ENCODE data around the gene TBC1D25.
A peak's percentile ranks its signal among the peaks of the same experiment; 100 is the strongest.

Gene TBC1D25

DNA sequence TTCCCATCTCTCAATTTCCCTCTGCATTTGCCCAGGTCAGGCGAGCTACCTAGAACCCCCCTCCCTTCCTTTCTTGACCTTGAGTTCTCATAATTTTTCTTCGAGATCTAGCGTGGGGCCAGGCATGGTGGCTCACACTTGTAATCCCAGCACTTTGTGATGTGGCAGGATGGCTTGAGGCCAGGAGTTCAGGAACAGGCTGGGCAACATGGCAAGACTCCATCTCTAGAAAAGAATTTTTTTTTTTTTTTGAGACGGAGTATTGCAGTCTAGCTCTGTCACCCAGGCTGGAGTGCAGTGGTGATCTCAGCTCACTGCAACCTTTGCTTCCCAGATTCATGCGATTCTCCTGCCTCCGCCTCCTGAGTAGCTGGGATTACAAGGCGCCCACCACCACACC, 35.3 kb upstream of the TBC1D25 start:
- Histone ChIP-seq H3K27ac (ENCODE audit: low read depth in 2 of 2, low read length in 2 of 2) (no peak overlapping the region), H3K9ac (ENCODE audit: low read depth in 1 of 2, low read length in 2 of 2) (no peak overlapping the region), H3K27me3 (ENCODE audit: control insufficient read depth in 2 of 2, insufficient read depth in 2 of 2, low read length in 2 of 2) (peaks cover 0 to 2% of the 10 kb centered on the region in 2 donors), H3K36me3 (ENCODE audit: control insufficient read depth in 2 of 2, insufficient read depth in 2 of 2, low read length in 2 of 2) (no peaks in the 10 kb centered on the region), H3K4me3 (ENCODE audit: low read length in 2 of 2) (no peak overlapping the region), H3K4me1 (ENCODE audit: control insufficient read depth in 2 of 2, insufficient read depth in 2 of 2, low read length in 2 of 2) (no peaks in the 10 kb centered on the region), H3K9me3 (ENCODE audit: control insufficient read depth in 2 of 2, low read length in 2 of 2) (no peaks in the 10 kb centered on the region)

DNA sequence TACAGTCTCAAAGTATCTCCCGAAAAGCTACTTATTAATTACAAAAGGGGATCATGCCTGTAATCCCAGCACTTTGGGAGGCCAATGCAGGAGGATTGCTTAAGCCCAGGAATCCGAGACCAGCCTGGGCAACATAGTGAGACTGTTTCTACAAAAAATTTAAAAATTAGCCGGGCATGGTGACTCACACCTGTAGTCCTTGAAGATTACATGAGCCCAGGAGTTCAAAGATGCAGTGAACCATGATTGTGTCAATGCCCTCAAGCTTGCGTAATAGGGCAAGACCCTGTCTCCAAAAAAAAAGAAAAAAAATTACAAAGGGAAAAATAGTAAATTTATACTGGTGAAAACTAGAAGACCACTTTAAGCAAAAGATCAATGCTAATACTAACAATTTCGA, 34.0 kb upstream of the TBC1D25 start:
- no peak overlapping the region for H3K9ac ChIP-seq (ENCODE audit: low read depth in 1 of 2, low read length in 2 of 2)
- no peak overlapping the region for H3K4me3 ChIP-seq (ENCODE audit: low read length in 2 of 2)
- no peaks in the 10 kb centered on the region for H3K36me3 ChIP-seq (ENCODE audit: control insufficient read depth in 2 of 2, insufficient read depth in 2 of 2, low read length in 2 of 2)
- peaks cover 0 to 4% of the 10 kb centered on the region in 2 donors for H3K4me1 ChIP-seq (ENCODE audit: control insufficient read depth in 2 of 2, insufficient read depth in 2 of 2, low read length in 2 of 2)
- peaks cover 0 to 2% of the 10 kb centered on the region in 2 donors for H3K27me3 ChIP-seq (ENCODE audit: control insufficient read depth in 2 of 2, insufficient read depth in 2 of 2, low read length in 2 of 2)
- H3K27ac ChIP-seq (ENCODE audit: low read depth in 2 of 2, low read length in 2 of 2): no peak overlapping the region
- H3K9me3 ChIP-seq (ENCODE audit: control insufficient read depth in 2 of 2, low read length in 2 of 2): no peaks in the 10 kb centered on the region

DNA sequence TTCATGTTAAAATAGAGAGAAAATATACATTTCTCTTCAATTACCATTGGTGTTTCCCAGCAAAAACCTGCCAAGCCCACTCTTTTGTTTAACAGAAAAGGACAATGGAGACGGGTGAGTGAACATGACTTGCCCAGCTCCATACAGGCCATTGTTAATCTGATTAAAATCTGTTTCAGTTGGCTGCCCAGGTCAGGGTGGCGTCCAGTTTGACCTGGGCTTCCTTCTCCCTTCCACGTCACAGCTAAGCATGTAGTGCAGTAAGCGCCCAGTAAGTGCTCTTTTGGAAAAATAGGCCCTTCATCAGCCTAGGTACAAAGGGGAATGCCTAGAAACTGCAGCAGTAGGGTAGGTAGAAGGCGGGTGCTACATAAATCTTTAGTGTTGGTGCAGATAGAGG, 32.3 kb upstream of the TBC1D25 start:
- Histone ChIP-seq H3K4me1 (ENCODE audit: control insufficient read depth in 2 of 2, insufficient read depth in 2 of 2, low read length in 2 of 2) (peaks cover 0 to 4% of the 10 kb centered on the region in 2 donors), H3K27ac (ENCODE audit: low read depth in 2 of 2, low read length in 2 of 2) (no peak overlapping the region), H3K36me3 (ENCODE audit: control insufficient read depth in 2 of 2, insufficient read depth in 2 of 2, low read length in 2 of 2) (no peaks in the 10 kb centered on the region)

DNA sequence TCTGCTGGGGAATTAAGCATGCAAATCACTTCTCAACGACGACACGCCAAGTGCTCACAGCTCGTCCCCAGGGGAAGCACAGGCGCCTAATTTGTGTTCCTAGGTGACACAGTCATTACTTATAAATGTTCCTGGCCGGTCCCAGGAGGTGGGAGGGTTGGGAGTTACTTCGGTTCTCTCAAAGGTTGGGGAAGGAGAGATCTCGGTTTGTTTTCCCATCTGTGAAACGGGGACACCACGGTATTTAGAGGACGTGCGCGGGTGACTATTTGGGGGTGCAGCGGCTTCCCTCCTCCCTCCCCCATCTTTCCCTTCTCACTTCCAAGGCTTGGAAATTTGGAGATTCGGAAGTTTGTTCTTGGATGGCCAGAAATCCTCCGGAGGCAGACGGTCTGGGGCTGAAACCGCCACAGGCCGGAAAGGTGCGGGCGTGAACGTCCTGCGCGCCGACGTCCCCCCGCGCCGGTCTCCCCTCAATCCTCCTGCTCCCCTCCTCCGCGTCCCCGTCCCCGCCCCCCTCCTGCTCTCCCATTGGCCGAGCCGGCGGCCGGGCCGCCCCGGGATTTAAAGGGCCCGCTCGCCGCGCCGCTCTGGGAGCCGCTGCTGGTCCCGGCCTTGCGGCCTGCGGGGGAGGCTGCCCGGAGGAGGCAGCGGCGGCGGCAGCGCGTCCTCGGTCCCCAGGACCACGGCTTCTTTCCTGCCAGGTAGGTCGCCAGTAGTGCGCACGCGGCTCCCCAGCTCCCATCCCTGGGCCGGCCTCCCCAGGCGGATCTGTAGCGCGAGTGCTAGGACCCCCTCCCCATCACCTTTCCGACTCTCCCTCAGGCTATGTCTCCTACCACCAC, 30.9 kb upstream of the TBC1D25 start, which contains the start of gene PORCN:
TSS of gene PORCN (plus strand) at position 593 of the 845 bp plus-strand sequence. CDS start 829 bp downstream, outside the sequence.
- H3K9ac ChIP-seq (ENCODE audit: low read depth in 1 of 2, low read length in 2 of 2): peak within 1 kb of the TSS; percentile 70 to 76
- H3K4me3 ChIP-seq (ENCODE audit: low read length in 2 of 2): peak within 1 kb of the TSS; percentile 73 to 84
- H3K9me3 ChIP-seq (ENCODE audit: control insufficient read depth in 2 of 2, low read length in 2 of 2): no peaks in the 10 kb centered on the region
- no peaks in the 10 kb centered on the region for H3K36me3 ChIP-seq (ENCODE audit: control insufficient read depth in 2 of 2, insufficient read depth in 2 of 2, low read length in 2 of 2)
- H3K4me1 ChIP-seq (ENCODE audit: control insufficient read depth in 2 of 2, insufficient read depth in 2 of 2, low read length in 2 of 2): peaks cover 0 to 4% of the 10 kb centered on the region in 2 donors
- peak within 1 kb of the TSS; percentile 65 to 72 for H3K27ac ChIP-seq (ENCODE audit: low read depth in 2 of 2, low read length in 2 of 2)
- peaks cover 0 to 3% of the 10 kb centered on the region in 2 donors for H3K27me3 ChIP-seq (ENCODE audit: control insufficient read depth in 2 of 2, insufficient read depth in 2 of 2, low read length in 2 of 2)

More for the DNA sequence above, 32.3 kb upstream of the TBC1D25 start:
- H3K27me3 ChIP-seq (ENCODE audit: control insufficient read depth in 2 of 2, insufficient read depth in 2 of 2, low read length in 2 of 2): peaks cover 0 to 2% of the 10 kb centered on the region in 2 donors
- H3K9ac ChIP-seq (ENCODE audit: low read depth in 1 of 2, low read length in 2 of 2): no peak overlapping the region
- H3K4me3 ChIP-seq (ENCODE audit: low read length in 2 of 2): no peak overlapping the region
- no peaks in the 10 kb centered on the region for H3K9me3 ChIP-seq (ENCODE audit: control insufficient read depth in 2 of 2, low read length in 2 of 2)

DNA sequence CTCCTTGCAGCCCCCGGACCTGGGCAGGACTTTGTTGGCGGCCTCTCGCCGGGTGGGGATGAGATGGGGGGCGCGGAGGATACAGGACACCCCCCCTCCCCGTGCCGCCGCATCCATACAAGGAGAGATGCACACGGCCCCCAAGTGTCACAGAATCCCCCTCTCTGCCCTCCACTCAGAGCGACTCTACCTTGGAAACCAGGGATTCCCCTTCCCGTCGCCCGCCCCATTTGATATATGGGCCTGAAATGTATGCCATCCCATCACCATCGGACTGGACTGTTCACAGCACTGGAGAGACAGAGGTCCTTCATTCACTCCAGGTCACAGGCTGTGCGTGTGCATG, 30.3 kb upstream of the TBC1D25 start:
- Histone ChIP-seq H3K4me3 (ENCODE audit: low read length in 2 of 2) (peak overlapping the region; percentile 73 to 75), H3K36me3 (ENCODE audit: control insufficient read depth in 2 of 2, insufficient read depth in 2 of 2, low read length in 2 of 2) (no peaks in the 10 kb centered on the region), H3K27me3 (ENCODE audit: control insufficient read depth in 2 of 2, insufficient read depth in 2 of 2, low read length in 2 of 2) (peaks cover 0 to 3% of the 10 kb centered on the region in 2 donors), H3K4me1 (ENCODE audit: control insufficient read depth in 2 of 2, insufficient read depth in 2 of 2, low read length in 2 of 2) (peaks cover 0 to 4% of the 10 kb centered on the region in 2 donors), H3K9me3 (ENCODE audit: control insufficient read depth in 2 of 2, low read length in 2 of 2) (no peaks in the 10 kb centered on the region), H3K9ac (ENCODE audit: low read depth in 1 of 2, low read length in 2 of 2) (peak overlapping the region; percentile 70 to 76), H3K27ac (ENCODE audit: low read depth in 2 of 2, low read length in 2 of 2) (peak overlapping the region in 1 of 2 donors; percentile 72)

DNA sequence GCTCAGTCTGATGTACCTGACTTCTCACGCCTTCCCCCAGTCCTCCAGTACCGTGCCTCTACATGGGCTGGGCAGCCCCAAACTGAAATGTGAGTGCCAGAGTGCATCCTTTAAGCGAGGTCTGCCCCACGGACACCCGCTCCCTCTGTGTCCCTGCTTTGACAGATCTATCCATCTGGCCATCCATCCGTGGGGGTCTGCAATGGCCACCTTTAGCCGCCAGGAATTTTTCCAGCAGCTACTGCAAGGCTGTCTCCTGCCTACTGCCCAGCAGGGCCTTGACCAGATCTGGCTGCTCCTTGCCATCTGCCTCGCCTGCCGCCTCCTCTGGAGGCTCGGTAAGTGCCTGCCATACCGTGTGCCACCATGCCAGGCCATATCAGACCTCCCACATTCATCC, 29.9 kb upstream of the TBC1D25 start:
- Histone ChIP-seq H3K36me3 (ENCODE audit: control insufficient read depth in 2 of 2, insufficient read depth in 2 of 2, low read length in 2 of 2) (no peaks in the 10 kb centered on the region), H3K4me1 (ENCODE audit: control insufficient read depth in 2 of 2, insufficient read depth in 2 of 2, low read length in 2 of 2) (peaks cover 0 to 4% of the 10 kb centered on the region in 2 donors), H3K9ac (ENCODE audit: low read depth in 1 of 2, low read length in 2 of 2) (peak overlapping the region; percentile 70 to 76), H3K4me3 (ENCODE audit: low read length in 2 of 2) (peak overlapping the region; percentile 73 to 75), H3K27me3 (ENCODE audit: control insufficient read depth in 2 of 2, insufficient read depth in 2 of 2, low read length in 2 of 2) (peaks cover 0 to 3% of the 10 kb centered on the region in 2 donors), H3K27ac (ENCODE audit: low read depth in 2 of 2, low read length in 2 of 2) (no peak overlapping the region), H3K9me3 (ENCODE audit: control insufficient read depth in 2 of 2, low read length in 2 of 2) (no peaks in the 10 kb centered on the region)

DNA sequence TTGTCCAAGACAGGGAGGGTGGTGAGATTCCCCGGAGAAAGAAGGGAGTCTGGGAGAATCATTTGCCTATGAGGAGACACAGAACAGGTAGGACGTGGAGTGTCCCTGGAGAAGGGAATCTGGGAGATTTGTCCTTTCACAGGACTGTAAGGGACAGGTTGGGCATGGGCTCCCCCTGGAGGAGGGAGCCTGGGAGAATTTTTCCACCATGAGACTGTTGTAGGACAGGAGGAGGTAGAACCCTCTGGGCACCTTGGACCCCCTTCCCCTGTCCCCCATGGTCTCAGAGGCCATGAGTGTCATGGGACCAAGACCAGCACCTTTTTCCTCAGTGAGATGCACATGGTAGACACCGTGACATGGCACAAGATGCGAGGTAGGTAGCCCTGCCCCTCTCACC, 28.0 kb upstream of the TBC1D25 start:
- Histone ChIP-seq H3K27ac (ENCODE audit: low read depth in 2 of 2, low read length in 2 of 2) (no peak overlapping the region), H3K36me3 (ENCODE audit: control insufficient read depth in 2 of 2, insufficient read depth in 2 of 2, low read length in 2 of 2) (no peaks in the 10 kb centered on the region), H3K4me1 (ENCODE audit: control insufficient read depth in 2 of 2, insufficient read depth in 2 of 2, low read length in 2 of 2) (peaks cover 0 to 4% of the 10 kb centered on the region in 2 donors), H3K4me3 (ENCODE audit: low read length in 2 of 2) (no peak overlapping the region), H3K9ac (ENCODE audit: low read depth in 1 of 2, low read length in 2 of 2) (no peak overlapping the region), H3K9me3 (ENCODE audit: control insufficient read depth in 2 of 2, low read length in 2 of 2) (no peaks in the 10 kb centered on the region), H3K27me3 (ENCODE audit: control insufficient read depth in 2 of 2, insufficient read depth in 2 of 2, low read length in 2 of 2) (peaks cover 0 to 3% of the 10 kb centered on the region in 2 donors)

DNA sequence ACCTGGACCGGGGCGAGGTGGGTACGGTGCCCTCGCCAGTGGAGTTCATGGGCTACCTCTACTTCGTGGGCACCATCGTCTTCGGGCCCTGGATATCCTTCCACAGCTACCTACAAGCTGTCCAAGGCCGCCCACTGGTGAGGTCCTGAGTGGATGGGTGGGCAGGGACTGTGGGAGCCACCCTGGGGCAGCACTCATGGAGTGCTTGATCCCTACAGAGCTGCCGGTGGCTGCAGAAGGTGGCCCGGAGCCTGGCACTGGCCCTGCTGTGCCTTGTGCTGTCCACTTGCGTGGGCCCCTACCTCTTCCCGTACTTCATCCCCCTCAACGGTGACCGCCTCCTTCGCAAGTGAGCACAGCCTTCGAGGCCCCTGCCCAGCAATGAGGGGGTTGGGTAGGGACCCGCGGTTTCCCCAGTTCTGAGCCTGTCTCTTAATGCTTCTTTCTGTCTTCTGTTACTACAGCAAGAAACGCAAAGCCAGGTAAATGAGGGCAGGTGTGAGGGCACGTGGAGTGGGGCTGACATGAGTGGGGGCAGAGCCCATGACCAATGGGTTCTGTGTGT, 27.1 kb upstream of the TBC1D25 start:
- H3K36me3 ChIP-seq (ENCODE audit: control insufficient read depth in 2 of 2, insufficient read depth in 2 of 2, low read length in 2 of 2): no peaks in the 10 kb centered on the region
- no peak overlapping the region for H3K27ac ChIP-seq (ENCODE audit: low read depth in 2 of 2, low read length in 2 of 2)
- peaks cover 0 to 3% of the 10 kb centered on the region in 2 donors for H3K27me3 ChIP-seq (ENCODE audit: control insufficient read depth in 2 of 2, insufficient read depth in 2 of 2, low read length in 2 of 2)
- no peaks in the 10 kb centered on the region for H3K9me3 ChIP-seq (ENCODE audit: control insufficient read depth in 2 of 2, low read length in 2 of 2)
- H3K9ac ChIP-seq (ENCODE audit: low read depth in 1 of 2, low read length in 2 of 2): no peak overlapping the region
- no peak overlapping the region for H3K4me3 ChIP-seq (ENCODE audit: low read length in 2 of 2)
- peaks cover 0 to 4% of the 10 kb centered on the region in 2 donors for H3K4me1 ChIP-seq (ENCODE audit: control insufficient read depth in 2 of 2, insufficient read depth in 2 of 2, low read length in 2 of 2)

DNA sequence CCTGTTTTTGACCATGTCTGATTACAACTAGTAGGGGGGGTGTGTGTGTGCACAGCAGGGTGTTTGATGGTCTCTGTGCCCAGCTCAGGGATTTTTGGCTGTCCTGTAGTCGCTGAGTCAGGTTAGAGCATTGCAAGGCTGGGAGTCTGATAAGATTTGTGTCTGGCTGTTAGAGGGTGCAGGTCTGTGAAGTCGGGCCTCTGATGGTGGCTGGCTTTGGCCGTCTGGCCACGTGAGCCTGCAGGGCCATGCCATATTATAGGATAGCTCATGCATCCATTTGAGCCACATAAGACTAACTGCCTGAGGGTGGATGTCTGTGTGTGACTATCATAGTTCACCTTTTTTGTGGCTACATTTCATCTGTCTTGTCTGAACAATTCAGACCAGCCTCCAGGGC, 25.8 kb upstream of the TBC1D25 start:
- Histone ChIP-seq H3K27me3 (ENCODE audit: control insufficient read depth in 2 of 2, insufficient read depth in 2 of 2, low read length in 2 of 2) (peaks cover 0 to 3% of the 10 kb centered on the region in 2 donors), H3K36me3 (ENCODE audit: control insufficient read depth in 2 of 2, insufficient read depth in 2 of 2, low read length in 2 of 2) (no peaks in the 10 kb centered on the region), H3K4me3 (ENCODE audit: low read length in 2 of 2) (no peak overlapping the region), H3K27ac (ENCODE audit: low read depth in 2 of 2, low read length in 2 of 2) (no peak overlapping the region), H3K4me1 (ENCODE audit: control insufficient read depth in 2 of 2, insufficient read depth in 2 of 2, low read length in 2 of 2) (peaks cover 0 to 4% of the 10 kb centered on the region in 2 donors), H3K9ac (ENCODE audit: low read depth in 1 of 2, low read length in 2 of 2) (no peak overlapping the region), H3K9me3 (ENCODE audit: control insufficient read depth in 2 of 2, low read length in 2 of 2) (no peaks in the 10 kb centered on the region)

DNA sequence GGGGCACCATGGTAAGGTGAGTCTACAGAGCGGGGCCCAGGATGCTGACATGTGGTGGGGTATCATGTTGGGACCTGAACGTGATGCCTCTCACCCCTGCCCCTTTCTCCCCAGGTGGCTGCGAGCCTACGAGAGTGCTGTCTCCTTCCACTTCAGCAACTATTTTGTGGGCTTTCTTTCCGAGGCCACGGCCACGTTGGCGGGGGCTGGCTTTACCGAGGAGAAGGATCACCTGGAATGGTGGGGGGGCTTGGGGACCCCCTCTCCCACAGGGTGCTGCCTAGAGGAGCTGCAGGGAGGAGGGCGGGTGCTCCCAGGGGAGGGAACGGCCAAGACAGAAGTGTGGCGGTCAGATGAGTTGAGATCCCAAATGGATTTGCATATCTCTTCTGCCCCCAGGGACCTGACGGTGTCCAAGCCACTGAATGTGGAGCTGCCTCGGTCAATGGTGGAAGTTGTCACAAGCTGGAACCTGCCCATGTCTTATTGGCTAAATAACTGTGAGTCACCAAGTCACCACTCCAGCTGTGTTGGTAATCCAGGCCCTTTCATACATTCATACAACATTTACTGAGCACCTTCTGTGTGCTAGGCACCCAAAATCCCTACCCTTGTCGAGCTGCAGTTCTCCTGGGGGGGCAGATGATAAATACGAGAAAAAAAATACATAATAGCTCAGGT, 25.2 kb upstream of the TBC1D25 start:
- Histone ChIP-seq H3K27ac (ENCODE audit: low read depth in 2 of 2, low read length in 2 of 2) (no peak overlapping the region), H3K27me3 (ENCODE audit: control insufficient read depth in 2 of 2, insufficient read depth in 2 of 2, low read length in 2 of 2) (peaks cover 0 to 3% of the 10 kb centered on the region in 2 donors), H3K4me3 (ENCODE audit: low read length in 2 of 2) (no peak overlapping the region)

More for the DNA sequence above, 25.2 kb upstream of the TBC1D25 start:
- Histone ChIP-seq H3K4me1 (ENCODE audit: control insufficient read depth in 2 of 2, insufficient read depth in 2 of 2, low read length in 2 of 2) (peaks cover 0 to 4% of the 10 kb centered on the region in 2 donors), H3K9ac (ENCODE audit: low read depth in 1 of 2, low read length in 2 of 2) (no peak overlapping the region), H3K36me3 (ENCODE audit: control insufficient read depth in 2 of 2, insufficient read depth in 2 of 2, low read length in 2 of 2) (no peaks in the 10 kb centered on the region), H3K9me3 (ENCODE audit: control insufficient read depth in 2 of 2, low read length in 2 of 2) (no peaks in the 10 kb centered on the region)
